Neural cell (in vitro differentiated cells): Measurements from ENCODE around the gene NRG3. TPM values are rescaled to one million over a fixed set of nuclear protein-coding genes. Genes with fewer than 3 reads are reported as not detected.

Experiments used
- H2AFZ ChIP-seq: fragments of 200-600, 300-800 bp; sonication (generic), shearing (Covaris generic); 2 replicates; pipeline ENCODE4 v1.6.0; 2014; ENCODE audit warnings: low read depth, mild to moderate bottlenecking, antibody characterized with exemption, low read length, moderate library complexity
- H3F3A ChIP-seq: fragments of 200-600 bp; shearing (Covaris generic); 2 replicates; pipeline ENCODE4 v1.6.1; 2016; ENCODE audit warnings: mild to moderate bottlenecking, moderate library complexity, mixed read lengths, antibody characterized with exemption, low read length; ENCODE audit not compliant: insufficient read depth, poor library complexity, severe bottlenecking
- H3K27ac ChIP-seq: fragments of 200-600, 300-800 bp; sonication (generic), shearing (Covaris generic); 2 replicates; pipeline ENCODE4 v1.5.1; 2014; ENCODE audit warnings: mild to moderate bottlenecking, low read length, moderate library complexity
- H3K27me3 ChIP-seq: fragments of 300-800, 200-600 bp; sonication (generic), shearing (Covaris generic); 2 replicates; pipeline ENCODE4 v1.6.0; 2014; ENCODE audit warnings: mild to moderate bottlenecking, low read depth, low read length, moderate library complexity; ENCODE audit not compliant: insufficient read depth
- H3K36me3 ChIP-seq: fragments of 300-800, 200-600 bp; sonication (generic), shearing (Covaris generic); 2 replicates; pipeline ENCODE4 v1.5.1; 2014; ENCODE audit warnings: mild to moderate bottlenecking, antibody characterized with exemption, low read length, moderate library complexity; ENCODE audit not compliant: insufficient read depth
- H3K4me2 ChIP-seq: fragments of 300-800, 200-600 bp; sonication (generic), shearing (Covaris generic); 2 replicates; pipeline ENCODE4 v1.6.0; 2014; ENCODE audit warnings: mild to moderate bottlenecking, low read length
- H3K4me3 ChIP-seq: fragments of 300-800, 200-600 bp; sonication (generic), shearing (Covaris generic); 2 replicates; pipeline ENCODE4 v1.5.1; 2014; ENCODE audit warnings: mild to moderate bottlenecking, low read length, moderate library complexity
- H3K79me2 ChIP-seq: fragments of 200-600 bp; shearing (Covaris generic); replicated peaks from 2 replicates; pipeline ENCODE4 v1.6.0; 2014; ENCODE audit warnings: mild to moderate bottlenecking, low read length, moderate library complexity; ENCODE audit not compliant: insufficient read depth
- H3K9ac ChIP-seq: fragments of 300-800, 200-600 bp; sonication (generic), shearing (Covaris generic); 2 replicates; pipeline ENCODE4 v1.6.1; 2016; ENCODE audit warnings: mild to moderate bottlenecking, low read length, mixed read lengths
- H3K9me2 ChIP-seq: fragments of 200-600 bp; shearing (Covaris generic); 2 replicates; pipeline ENCODE4 v1.6.1; 2016; ENCODE audit warnings: mild to moderate bottlenecking, low read length, mixed read lengths; ENCODE audit not compliant: insufficient read depth
- H3K9me3 ChIP-seq: fragments of 200-600, 300-800 bp; sonication (generic), shearing (Covaris generic); 2 replicates; pipeline ENCODE4 v1.6.1; 2016; ENCODE audit warnings: mild to moderate bottlenecking, mixed run types, low read length, moderate library complexity, mixed read lengths
- H4K20me1 ChIP-seq: fragments of 200-600 bp; shearing (Covaris generic); 2 replicates; pipeline ENCODE4 v1.6.1; 2016; ENCODE audit warnings: mild to moderate bottlenecking, mixed run types; ENCODE audit not compliant: insufficient read depth
- EP300 ChIP-seq: fragments of 450-650 bp; conservative IDR thresholded peaks from 2 replicates; pipeline ENCODE4 v1.6.1; 2014; ENCODE audit warnings: antibody characterized with exemption, mild to moderate bottlenecking, moderate library complexity; ENCODE audit not compliant: poor library complexity, severe bottlenecking
- EZH2 ChIP-seq: fragments of 200-600, 300-800 bp; shearing (Covaris generic), sonication (generic); IDR thresholded peaks from 2 replicates; pipeline ENCODE4 v1.6.1; 2014; ENCODE audit warnings: antibody characterized with exemption, low read length, borderline replicate concordance, mild to moderate bottlenecking; ENCODE audit not compliant: insufficient read depth, poor library complexity, severe bottlenecking
- MXI1 ChIP-seq: fragments of 450-650 bp; conservative IDR thresholded peaks from 2 replicates; pipeline ENCODE4 v1.6.1; 2014; ENCODE audit warnings: antibody characterized with exemption, mild to moderate bottlenecking; ENCODE audit not compliant: poor library complexity, severe bottlenecking
- POLR2AphosphoS5 ChIP-seq: IDR thresholded peaks from 2 replicates; pipeline ENCODE4 v1.6.1; 2012
- RAD21 ChIP-seq: fragments of 450-650 bp; conservative IDR thresholded peaks from 2 replicates; pipeline ENCODE4 v1.6.1; 2014; ENCODE audit warnings: antibody characterized with exemption, mild to moderate bottlenecking, moderate library complexity
- polyA plus RNA-seq: library from polyadenylated mRNA; depleted of rRNA; stranded (reverse); fragments of >200 nt; gene quantifications from 2 replicates; pipeline ENCODE4 v1.2.3, GENCODE V29; 2014
- TF ChIP-seq, protein P1 (sequence below): fragments of 450-650 bp; IDR thresholded peaks from 2 replicates; pipeline ENCODE4 v1.5.1; 2014; ENCODE audit warnings: antibody characterized with exemption, mild to moderate bottlenecking, moderate library complexity; ENCODE audit not compliant: poor library complexity, severe bottlenecking
- TF ChIP-seq, protein P2 (sequence below): IDR thresholded peaks from 2 replicates; pipeline ENCODE4 v1.6.1; 2012; ENCODE audit warnings: borderline replicate concordance

NRG3 gene
- polyA plus RNA-seq, 1 donor from 2014 or later: 14.0 TPM

DNA sequence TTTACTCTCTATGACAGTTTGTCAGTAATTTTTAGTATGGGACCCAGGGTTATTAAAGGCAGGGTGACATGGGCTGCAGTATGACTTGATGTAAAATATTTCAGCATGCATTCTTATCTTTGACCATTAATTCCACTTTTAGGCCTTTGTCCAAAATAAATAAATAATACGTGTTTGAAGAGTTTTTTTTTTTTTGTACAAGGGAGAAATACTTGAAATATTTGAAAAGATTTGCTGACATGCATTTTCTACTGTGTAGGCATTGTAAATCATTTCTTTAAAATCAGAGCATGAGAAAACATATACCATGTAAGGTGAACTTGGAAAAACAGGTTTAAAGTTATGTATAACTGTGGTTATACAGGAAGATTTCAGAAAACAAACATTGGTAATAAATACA is 23.5 kb downstream of the NRG3 start:
- H2AFZ ChIP-seq: no peak overlapping the region
- no peak overlapping the region for H3K9ac ChIP-seq
- no peak overlapping the region for H3K4me2 ChIP-seq
- no peaks in the 10 kb centered on the region for H4K20me1 ChIP-seq
- no peaks in the 10 kb centered on the region for H3K9me3 ChIP-seq
- no peaks in the 10 kb centered on the region for H3K36me3 ChIP-seq
- no peaks in the 10 kb centered on the region for H3K9me2 ChIP-seq
- H3K27ac ChIP-seq: no peak overlapping the region
- no peaks in the 10 kb centered on the region for H3K79me2 ChIP-seq
- no peaks in the 10 kb centered on the region for H3F3A ChIP-seq
- H3K27me3 ChIP-seq: no peaks in the 10 kb centered on the region
- TF ChIP-seq RAD21 (no peak), EP300 (no peak), MXI1 (no peak), EZH2 (no peak), POLR2AphosphoS5 (no peak)
- TF ChIP-seq, protein P1, sequence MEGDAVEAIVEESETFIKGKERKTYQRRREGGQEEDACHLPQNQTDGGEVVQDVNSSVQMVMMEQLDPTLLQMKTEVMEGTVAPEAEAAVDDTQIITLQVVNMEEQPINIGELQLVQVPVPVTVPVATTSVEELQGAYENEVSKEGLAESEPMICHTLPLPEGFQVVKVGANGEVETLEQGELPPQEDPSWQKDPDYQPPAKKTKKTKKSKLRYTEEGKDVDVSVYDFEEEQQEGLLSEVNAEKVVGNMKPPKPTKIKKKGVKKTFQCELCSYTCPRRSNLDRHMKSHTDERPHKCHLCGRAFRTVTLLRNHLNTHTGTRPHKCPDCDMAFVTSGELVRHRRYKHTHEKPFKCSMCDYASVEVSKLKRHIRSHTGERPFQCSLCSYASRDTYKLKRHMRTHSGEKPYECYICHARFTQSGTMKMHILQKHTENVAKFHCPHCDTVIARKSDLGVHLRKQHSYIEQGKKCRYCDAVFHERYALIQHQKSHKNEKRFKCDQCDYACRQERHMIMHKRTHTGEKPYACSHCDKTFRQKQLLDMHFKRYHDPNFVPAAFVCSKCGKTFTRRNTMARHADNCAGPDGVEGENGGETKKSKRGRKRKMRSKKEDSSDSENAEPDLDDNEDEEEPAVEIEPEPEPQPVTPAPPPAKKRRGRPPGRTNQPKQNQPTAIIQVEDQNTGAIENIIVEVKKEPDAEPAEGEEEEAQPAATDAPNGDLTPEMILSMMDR: no peak
- no peak overlapping the region for H3K4me3 ChIP-seq

DNA sequence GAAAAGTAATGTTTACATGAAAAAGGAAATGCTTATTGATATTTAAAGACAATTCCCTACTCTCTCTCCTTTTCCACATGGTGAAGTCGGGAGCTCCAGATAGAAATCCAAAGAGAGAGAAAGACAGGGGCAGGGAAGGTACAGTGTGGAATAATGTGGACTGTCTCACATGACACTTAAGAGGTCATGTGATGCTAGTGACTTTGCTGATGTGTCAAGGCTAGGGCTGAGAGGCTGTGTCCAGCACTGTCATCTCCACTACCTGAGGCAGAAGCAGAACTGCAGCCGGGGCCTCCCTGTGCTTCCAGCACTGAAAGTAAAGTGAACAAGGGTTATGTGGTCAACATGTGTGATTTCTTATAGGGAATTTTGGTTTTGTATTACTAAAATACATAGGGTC is 26.0 kb downstream of the NRG3 start:
- TF ChIP-seq EP300: no peak
- no peak for TF ChIP-seq MXI1
- TF ChIP-seq, protein P1: no peak
- TF ChIP-seq EZH2: no peak
- no peak for TF ChIP-seq RAD21
- no peak for TF ChIP-seq POLR2AphosphoS5
- TF ChIP-seq, protein P2, sequence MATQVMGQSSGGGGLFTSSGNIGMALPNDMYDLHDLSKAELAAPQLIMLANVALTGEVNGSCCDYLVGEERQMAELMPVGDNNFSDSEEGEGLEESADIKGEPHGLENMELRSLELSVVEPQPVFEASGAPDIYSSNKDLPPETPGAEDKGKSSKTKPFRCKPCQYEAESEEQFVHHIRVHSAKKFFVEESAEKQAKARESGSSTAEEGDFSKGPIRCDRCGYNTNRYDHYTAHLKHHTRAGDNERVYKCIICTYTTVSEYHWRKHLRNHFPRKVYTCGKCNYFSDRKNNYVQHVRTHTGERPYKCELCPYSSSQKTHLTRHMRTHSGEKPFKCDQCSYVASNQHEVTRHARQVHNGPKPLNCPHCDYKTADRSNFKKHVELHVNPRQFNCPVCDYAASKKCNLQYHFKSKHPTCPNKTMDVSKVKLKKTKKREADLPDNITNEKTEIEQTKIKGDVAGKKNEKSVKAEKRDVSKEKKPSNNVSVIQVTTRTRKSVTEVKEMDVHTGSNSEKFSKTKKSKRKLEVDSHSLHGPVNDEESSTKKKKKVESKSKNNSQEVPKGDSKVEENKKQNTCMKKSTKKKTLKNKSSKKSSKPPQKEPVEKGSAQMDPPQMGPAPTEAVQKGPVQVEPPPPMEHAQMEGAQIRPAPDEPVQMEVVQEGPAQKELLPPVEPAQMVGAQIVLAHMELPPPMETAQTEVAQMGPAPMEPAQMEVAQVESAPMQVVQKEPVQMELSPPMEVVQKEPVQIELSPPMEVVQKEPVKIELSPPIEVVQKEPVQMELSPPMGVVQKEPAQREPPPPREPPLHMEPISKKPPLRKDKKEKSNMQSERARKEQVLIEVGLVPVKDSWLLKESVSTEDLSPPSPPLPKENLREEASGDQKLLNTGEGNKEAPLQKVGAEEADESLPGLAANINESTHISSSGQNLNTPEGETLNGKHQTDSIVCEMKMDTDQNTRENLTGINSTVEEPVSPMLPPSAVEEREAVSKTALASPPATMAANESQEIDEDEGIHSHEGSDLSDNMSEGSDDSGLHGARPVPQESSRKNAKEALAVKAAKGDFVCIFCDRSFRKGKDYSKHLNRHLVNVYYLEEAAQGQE: no peak
- no peak overlapping the region for H2AFZ ChIP-seq
- H3K9me2 ChIP-seq: no peaks in the 10 kb centered on the region
- H3K9ac ChIP-seq: no peak overlapping the region
- no peaks in the 10 kb centered on the region for H3K9me3 ChIP-seq
- H3K36me3 ChIP-seq: no peaks in the 10 kb centered on the region
- no peaks in the 10 kb centered on the region for H3K79me2 ChIP-seq
- no peak overlapping the region for H3K4me3 ChIP-seq
- H3K4me2 ChIP-seq: no peak overlapping the region
- H3F3A ChIP-seq: no peaks in the 10 kb centered on the region
- H4K20me1 ChIP-seq: no peaks in the 10 kb centered on the region
- H3K27ac ChIP-seq: no peak overlapping the region
- H3K27me3 ChIP-seq: no peaks in the 10 kb centered on the region
